ENCODE results near the gene LSMEM2. TPM values are rescaled to one million over a fixed set of nuclear protein-coding genes. Genes with fewer than 3 reads are reported as not detected.

Gene LSMEM2
- total RNA-seq, 2 donors from 2014 or later = not detected

DNA sequence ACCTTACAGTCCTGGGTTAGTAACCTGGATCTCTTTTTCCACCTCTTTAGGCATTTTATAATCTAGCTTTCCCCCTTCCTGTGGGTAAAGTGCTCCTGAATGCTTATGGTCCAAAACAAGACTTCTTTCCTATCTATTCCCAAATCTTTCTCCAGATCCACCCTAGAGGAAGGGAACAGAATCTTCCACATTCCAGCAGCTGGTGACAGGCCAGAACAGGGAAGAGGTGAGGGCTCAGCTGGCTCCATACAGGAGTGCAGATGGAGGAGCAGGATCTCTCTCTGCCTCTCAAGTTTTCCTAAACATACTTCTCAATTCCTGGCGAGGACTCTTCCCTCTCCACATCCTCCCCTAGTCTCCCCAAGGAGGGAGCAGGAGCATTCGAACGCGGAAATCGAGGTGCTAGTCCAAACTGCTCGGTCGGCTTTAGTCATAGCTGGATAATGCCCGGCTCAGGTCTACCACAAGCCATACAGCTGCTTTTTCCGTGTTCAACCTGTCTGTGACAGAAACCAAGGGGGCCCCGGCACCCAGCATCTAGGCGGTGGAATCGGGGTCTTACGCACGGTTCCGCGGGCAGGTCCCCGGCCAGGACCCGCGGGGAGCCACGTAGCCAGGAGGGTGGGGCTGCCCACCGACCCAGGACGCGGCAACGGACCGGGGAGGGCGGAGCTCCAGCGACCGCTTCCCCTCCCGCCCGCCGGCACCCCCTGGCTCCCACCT lies 57.7 kb downstream of the LSMEM2 start:
- peaks cover 5% of the 10 kb centered on the region for H3K36me3 Mint-ChIP-seq (ENCODE audit: low read depth)
- no peaks in the 10 kb centered on the region for H3K9me3 ChIP-seq (ENCODE audit: control insufficient read depth, low read length, poor library complexity, severe bottlenecking)
- ATAC-seq (peak; percentile 47), DNase-seq (no peak)
- peaks cover 56% of the 10 kb centered on the region for H3K4me1 Mint-ChIP-seq
- H3K27me3 Mint-ChIP-seq = no peaks in the 10 kb centered on the region
- H3K27ac Mint-ChIP-seq = peak overlapping the region; percentile 99
- H3K4me3 Mint-ChIP-seq = peak overlapping the region; percentile 97

DNA sequence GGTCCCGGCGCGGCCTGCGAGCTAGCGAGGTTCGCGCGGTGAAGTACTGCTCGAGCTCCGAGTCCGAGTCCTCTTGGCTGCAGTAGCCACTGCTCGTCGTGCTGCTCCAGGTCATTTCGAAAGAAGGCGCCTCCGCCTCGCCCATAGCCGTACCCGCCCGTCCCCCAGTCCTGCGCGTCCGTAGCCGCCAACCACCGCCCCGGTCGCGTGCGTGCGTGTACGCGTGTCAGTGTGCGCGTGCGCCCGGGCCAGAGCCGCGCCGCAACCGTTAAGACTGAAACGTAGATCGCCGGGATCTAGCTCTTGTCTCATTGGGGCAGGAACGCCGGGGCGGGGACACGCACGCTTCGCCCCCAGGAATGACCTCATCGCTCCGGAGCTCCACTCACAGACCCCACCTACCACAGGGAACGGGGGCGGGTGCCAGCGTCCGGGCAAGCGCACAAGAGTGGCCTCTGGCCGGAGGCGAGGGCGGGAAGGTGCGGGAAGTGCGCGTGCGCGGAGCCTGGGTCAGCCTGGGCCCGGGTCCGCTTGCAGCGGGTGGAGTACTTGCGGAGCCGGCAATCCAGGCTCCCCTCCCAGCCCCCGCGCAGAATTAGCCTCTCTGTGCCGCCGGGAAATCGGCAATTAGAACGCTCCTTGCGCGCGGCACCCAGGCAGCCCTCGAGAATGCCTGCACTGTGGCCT lies 58.4 kb downstream of the LSMEM2 start:
- peak overlapping the region; percentile 99 for H3K27ac Mint-ChIP-seq
- peak overlapping the region; percentile 97 for H3K4me3 Mint-ChIP-seq
- no peaks in the 10 kb centered on the region for H3K27me3 Mint-ChIP-seq
- peak; percentile 80 to 90 (median 85) for DNase-seq
- peak; percentile 81 for ATAC-seq
- H3K36me3 Mint-ChIP-seq (ENCODE audit: low read depth) = peaks cover 5% of the 10 kb centered on the region
- no peaks in the 10 kb centered on the region for H3K9me3 ChIP-seq (ENCODE audit: control insufficient read depth, low read length, poor library complexity, severe bottlenecking)
- H3K4me1 Mint-ChIP-seq = peaks cover 56% of the 10 kb centered on the region

Other genes starting within 250 kb of the LSMEM2 start
- 100 to 1,000 TPM; 292 to 353 TPM for gene RBM5, start 190.2 kb upstream of the LSMEM2 start, total RNA-seq
- gene SEMA3F, start 123.8 kb upstream of the LSMEM2 start, total RNA-seq = under 1 TPM in 1 of 2 donors, not detected in 1; 0.18 TPM
- gene GNAT1, start 87.5 kb upstream of the LSMEM2 start, total RNA-seq = under 1 TPM in 1 of 2 donors, not detected in 1; 0.10 TPM
- under 1 TPM in 1 of 2 donors, not detected in 1; 0.78 TPM for gene SLC38A3, start 73.8 kb upstream of the LSMEM2 start, total RNA-seq
- gene GNAI2, start 42.9 kb upstream of the LSMEM2 start, total RNA-seq = 100 to 1,000 TPM; 266 to 288 TPM
- 1 to 10 TPM; 1.7 to 1.8 TPM for gene SEMA3B, start 9.9 kb upstream of the LSMEM2 start, total RNA-seq
- 10 to 100 TPM; 46.7 to 49.2 TPM for gene IFRD2, start 13.3 kb downstream of the LSMEM2 start, total RNA-seq
- gene HYAL3, start 20.3 kb downstream of the LSMEM2 start, total RNA-seq = 1 to 10 TPM; 2.7 to 3.7 TPM
- 10 to 100 TPM; 35.3 to 42.9 TPM for gene NAA80, start 20.3 kb downstream of the LSMEM2 start, total RNA-seq
- gene HYAL1, start 24.5 kb downstream of the LSMEM2 start, total RNA-seq = under 1 TPM in 1 of 2 donors, not detected in 1; 0.44 TPM
- gene HYAL2, start 43.7 kb downstream of the LSMEM2 start, total RNA-seq = 1 to 10 TPM; 1.6 to 2.1 TPM
- 10 to 100 TPM; 17.7 to 18.0 TPM for gene TUSC2, start 49.1 kb downstream of the LSMEM2 start, total RNA-seq
- gene RASSF1, start 61.7 kb downstream of the LSMEM2 start, total RNA-seq = 100 to 1,000 TPM in 1 of 2 donors, 10 to 100 TPM in 1; 83.5 to 105 TPM
- gene ZMYND10, start 66.6 kb downstream of the LSMEM2 start, total RNA-seq = 1 to 10 TPM; 1.1 to 1.3 TPM
- gene NPRL2, start 71.7 kb downstream of the LSMEM2 start, total RNA-seq = 10 to 100 TPM; 27.5 to 29.1 TPM
- 10 to 100 TPM; 20.8 to 27.2 TPM for gene CYB561D2, start 71.8 kb downstream of the LSMEM2 start, total RNA-seq
- 10 to 100 TPM; 16.7 to 17.4 TPM for gene TMEM115, start 80.4 kb downstream of the LSMEM2 start, total RNA-seq
- 1 to 10 TPM; 2.2 to 3.5 TPM for gene CACNA2D2, start 224.5 kb downstream of the LSMEM2 start, total RNA-seq